NCI-H526 treated with DMSO at 0.1 percent for 48 hours (cell line): ENCODE results near the gene GHRL.
A peak's percentile ranks its signal among the peaks of the same experiment; 100 is the strongest.
"Not testable (repeated sequence)": the region's sequence is repeated elsewhere in the genome, so short reads cannot be mapped to it uniquely, and the experiment has no call there.

Experiments used
- DNase-seq: peaks from one replicate; lab custom pipeline; 2025; lab: John Stamatoyannopoulos, UW

Gene GHRL

DNA sequence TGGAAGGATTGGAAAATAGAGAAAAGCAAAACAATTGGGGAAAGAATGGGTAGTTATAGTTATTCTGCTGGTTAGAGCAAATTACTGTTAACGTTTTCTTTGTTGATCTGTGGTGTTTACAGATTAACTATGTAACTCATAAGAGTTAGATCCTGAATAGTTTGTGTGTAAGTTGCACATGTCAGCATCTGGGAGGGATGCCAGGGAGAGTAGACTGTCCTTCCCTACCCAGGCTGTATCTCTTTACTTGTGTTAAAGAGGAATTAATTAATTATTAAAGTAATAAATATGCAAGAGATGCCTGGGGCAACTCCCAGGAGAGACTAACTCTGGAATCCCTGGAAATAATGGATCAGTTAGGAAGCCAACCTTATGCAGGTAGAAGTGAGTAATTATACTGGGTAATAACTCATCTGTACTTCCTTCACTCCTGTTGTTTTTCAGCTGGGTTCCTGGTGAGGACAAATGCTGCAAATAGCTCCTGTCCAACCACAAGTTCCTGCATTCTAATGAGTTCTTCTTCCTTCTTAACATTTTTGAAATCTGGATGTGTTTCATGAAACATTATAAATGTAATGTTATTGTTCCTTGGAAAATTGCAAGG lies 18.9 kb downstream of the GHRL start:
- no peak for DNase-seq

DNA sequence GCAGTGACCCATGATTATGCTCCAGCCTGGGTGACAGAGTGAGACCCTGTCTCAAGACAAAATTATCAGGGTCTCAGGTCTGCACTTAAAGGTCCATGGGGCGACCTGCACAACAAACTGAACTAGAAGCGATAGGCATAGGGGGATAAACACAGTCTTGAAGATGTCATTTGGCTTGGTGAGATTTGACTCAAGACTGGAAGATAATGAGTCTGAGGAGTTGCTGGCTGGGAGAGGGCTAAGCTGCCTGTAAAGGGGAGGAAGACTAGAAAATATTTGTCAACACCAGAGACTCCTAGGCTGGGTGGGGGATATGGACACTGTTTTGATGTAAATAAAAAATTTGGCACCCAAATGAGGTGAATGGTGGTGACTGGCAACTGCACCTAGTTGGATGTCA lies 19.8 kb downstream of the GHRL start:
- DNase-seq: no peak

DNA sequence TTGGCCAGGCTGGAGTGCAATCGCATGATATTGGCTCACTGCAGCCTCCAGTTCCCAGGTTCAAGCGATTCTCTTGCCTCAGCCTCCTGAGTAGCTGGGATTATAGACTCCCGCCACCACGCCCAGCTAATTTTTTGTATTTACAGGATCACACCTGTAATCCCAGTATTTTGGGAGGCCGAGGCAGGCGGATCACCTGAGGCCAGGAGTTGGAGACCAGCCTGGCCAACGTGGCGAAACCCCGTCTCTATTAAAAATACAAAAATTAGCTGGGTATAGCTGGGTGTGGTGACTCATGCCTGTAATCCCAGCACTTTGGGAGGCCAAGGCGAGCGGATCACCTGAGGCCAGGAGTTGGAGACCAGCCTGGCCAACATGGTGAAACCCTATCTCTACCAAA lies 20.3 kb downstream of the GHRL start:
- not testable (repeated sequence) for DNase-seq

DNA sequence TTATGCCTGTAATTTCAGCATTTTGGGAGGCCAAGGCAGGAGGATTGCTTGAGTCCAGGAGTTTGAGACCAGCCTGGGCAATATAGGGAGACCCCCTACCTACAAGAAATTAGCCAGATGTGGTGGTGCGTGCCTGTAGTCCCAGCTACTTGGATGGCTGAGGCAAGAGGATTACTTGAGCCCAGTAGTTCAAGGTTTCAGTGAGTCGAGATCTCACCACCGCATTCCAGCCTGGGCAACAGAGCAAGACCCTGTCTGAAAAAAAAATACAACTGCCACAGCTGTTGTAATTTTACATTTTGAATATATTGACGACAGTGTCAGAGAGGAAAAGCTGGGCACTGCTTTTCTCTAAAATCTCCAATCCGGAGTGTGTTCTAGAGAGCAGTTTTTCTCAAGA lies 23.3 kb downstream of the GHRL start:
- DNase-seq: no peak

DNA sequence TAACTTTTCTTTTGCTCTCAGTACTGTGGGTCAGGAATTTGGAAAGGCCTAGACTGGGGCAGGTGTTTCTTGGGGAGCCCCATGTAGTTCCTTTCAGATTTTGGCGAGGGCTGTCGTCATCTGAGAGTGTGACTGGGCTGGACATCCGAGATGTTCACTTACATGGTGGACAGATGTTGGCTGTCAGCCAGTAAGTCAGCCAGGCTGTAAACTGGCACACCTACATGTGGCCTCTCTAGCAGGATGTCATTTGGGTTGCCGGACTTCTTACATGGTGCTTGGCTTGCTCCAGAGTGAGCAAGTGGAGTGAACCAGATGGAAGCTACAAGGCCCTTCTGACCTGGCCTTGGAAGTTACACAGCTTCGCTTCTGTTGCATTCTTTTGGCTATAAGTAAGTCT lies 23.8 kb downstream of the GHRL start:
- DNase-seq: no peak

DNA sequence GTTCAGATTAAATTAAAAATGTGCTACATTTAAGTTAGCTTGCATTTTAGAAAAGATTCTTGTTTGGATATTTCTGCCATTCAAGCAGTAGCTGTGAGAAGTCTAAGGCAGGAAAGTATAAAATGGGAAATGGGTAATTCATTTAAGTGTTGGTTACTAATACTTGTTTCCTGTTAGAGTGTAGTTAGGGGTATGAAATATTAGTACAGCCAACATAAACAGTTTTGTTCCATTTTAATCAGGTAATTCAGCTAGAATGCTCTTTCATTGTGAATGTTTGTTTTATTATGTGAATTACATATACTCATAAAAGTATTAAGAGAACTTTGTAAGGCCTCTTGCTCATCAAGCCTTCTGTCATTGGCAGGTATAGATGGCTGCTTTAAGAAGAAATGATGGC lies 24.6 kb downstream of the GHRL start:
- DNase-seq: no peak

DNA sequence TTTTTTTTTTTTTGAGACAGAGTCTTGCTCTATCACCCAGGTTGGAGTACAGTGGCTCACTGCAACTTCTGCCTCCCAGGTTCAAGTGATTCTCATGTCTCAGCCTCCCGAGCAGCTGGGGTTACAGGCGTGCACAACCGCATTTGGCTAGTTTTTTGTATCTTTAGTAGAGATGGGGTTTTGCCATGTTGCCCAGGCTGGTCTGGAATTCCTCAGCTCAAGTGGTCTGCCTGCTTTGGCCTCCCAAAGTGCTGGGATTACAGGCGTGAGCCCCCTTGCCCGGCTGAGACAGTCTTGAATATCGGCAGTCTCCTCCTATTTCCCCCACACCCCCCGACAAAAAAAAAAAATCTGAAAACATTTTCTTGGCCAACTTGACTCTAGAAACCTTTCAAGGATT lies 25.8 kb downstream of the GHRL start:
- not testable (repeated sequence) for DNase-seq

DNA sequence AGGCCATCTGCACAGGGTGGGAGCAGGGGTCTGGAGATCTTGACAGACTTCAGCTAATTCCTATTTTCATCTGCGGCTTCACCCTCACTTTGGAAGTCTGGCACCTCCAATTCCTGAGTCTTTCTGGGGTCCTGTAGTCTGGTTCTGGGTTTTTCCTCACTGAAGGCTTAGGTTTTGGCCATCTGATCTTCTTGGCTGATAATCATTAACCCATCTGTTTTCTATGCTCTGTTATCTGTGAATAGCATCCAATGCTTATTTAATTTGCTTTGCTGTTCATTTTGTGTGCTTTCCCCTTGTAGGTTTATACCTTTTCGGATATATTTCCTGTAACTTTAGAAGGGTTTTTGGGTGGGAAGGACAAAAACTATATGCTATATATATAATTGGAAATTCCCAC lies 26.9 kb downstream of the GHRL start:
- DNase-seq: no peak

DNA sequence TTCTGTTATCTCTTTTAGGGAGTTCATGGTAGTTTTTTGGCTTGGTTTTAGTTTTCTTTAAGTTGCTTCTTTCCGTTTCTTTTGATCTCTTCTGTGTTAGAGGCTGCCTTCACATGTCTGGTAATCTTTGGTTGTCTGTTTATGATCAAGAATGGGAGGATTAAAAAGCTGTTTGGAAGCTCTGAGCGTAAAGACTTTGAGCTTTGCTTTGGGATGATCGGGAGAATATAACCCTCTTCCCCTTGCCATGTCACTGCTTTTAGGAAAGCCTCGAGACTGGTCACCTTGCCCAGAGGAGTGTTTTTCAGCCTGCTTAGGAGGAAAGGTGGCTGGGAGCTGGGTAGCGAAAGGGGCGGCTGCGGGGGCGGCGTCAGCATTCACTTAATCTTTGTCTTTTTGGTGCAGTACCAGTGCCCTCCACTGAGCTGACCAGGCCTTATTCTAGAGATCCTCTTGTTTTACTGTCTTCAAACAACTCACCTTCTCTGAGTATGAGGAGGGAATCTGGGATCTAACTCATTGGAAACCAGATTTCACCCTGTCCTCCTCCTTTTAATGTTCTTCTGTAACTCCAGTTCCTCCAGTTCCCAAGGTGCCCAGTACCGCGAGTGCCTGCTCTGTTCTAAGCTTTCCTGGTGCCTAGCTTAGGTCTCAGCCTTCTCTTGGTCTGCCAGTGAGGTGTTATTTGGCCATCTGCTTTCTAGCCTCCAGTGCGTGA lies 28.9 kb downstream of the GHRL start:
- no peak for DNase-seq

DNA sequence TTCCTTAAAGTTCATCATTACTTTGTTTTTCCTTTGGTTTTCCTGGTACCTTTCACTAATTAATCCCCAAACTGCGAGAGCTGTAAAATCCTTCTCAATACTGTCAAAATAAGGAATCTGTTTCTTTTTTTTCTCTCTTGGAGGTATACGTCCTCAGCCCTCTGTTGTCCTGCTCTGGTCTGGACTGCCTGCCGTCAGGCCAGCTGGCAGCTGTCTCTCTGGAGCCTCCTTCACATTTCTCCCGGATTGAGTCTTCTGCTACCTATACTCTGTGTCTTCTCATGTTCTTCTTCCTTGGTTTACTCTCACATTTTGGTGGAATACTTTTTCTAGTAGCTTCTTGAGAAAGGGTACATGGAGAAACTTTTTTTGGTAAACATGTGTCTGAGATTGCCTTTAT lies 30.7 kb downstream of the GHRL start:
- no peak for DNase-seq

DNA sequence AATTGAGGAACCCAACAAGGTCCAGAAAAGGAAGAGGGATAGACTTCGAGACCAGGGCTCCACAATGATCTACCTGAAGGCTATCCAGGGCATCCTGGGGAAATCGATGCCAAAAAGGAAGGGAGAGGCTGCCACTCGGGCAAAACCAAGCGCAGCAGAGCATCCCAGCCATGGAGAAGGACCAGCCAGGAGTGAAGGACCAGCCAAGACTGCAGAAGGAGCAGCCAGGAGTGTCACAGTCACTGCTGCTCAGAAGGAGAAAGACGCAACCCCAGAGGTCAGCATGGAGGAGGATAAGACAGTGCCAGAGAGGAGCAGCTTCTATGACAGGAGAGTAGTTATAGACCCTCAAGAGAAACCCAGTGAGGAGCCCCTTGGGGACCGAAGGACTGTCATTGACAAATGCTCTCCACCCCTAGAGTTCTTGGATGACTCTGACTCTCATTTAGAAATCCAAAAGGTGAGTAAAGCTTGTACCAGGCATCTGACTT lies 32.5 kb downstream of the GHRL start:
- no peak for DNase-seq

DNA sequence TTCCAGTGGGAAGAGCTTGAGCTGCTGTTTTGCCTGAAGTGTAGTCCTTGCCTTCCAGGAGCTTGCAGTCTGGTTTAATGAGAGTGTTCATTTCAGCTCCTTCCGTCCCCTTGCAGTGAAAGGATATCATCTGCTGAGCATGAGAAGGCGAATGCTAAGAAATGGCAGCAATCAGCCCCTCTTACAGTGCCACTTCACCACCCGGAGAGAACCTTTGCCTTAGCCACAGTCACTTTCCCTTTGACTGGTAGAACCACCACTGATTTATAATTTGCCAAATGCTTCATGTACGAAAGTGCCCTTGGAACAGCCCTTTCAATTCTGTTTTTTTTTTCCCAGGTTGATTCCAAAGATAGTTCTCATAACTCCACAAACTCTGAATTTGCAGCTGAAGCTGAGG lies 32.9 kb downstream of the GHRL start:
- DNase-seq: no peak

DNA sequence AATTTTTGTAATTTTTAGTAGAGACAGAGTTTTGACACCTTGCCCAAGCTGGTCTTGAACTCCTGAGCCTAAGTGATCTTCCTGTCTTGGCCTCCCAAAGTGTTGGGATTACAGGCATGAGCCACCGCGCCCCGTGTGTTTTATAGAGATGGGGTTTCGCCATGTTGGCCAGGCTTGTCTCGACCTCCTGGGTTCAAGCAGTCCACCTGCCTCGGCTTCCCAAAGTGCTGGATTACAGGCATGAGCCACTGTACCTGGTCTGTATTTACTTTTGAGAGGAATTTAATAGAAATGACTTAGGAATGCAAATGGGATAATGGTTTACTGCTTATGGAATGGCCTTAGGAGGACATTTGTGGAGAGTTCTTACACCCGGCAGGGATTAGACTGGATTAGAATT lies 33.7 kb downstream of the GHRL start:
- no peak for DNase-seq

DNA sequence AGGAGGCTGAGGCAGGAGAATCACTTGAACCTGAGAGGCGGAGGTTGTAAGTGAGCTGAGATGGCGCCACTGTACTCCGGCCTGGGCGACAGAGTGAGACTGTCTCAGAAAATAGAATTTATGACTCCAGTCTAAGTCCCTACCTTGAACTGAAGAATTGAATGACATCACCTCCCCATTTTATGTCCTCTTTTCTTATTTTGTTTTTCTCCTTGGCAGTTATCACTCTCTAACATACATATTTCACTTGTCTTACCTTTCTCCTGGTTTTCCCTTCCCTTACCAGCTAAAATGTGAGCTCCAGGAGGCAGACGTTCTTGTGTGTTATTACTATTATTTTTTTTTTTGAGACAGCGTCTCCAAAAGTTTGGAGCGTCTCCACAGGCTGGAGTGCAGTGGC lies 36.9 kb downstream of the GHRL start:
- DNase-seq: no peak

DNA sequence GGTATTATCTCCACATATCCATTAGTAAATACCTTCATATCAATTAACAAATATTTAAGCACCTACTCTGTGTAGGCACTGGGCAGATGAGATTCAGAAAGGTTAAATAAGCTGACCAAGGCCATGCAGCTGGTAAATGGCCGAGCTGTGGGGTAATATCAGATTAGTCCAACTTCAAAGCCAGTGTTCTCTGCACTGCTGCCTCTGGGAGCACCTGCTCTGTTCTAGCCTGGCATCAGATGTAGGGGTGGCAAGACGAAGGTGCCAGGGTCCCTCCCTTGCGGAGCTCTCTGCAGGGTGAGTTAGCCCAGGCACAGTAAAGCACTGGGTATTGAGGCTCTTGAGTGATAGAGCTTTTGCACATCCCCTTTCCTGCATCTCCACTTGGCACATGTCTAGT lies 39.0 kb downstream of the GHRL start:
- no peak for DNase-seq

DNA sequence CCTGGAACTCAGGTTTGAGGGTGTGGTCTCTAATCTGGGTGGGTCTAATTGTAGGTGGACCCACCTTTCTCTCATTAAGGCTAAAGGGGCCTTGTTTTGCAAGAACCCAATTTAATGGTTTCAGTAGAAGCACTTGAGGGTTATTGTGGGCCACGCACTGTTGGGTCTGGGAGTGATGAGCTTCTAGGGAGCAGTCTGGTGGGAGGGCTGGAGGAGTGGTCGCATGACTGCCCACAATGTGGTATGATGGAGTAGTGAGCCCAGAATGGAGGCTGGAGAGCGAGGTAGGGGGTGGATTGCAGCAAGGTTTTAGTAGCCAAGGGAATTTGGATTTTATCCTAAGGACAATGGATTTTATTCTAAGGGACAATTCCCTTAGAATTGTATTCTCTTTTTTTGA lies 41.7 kb downstream of the GHRL start:
- no peak for DNase-seq

DNA sequence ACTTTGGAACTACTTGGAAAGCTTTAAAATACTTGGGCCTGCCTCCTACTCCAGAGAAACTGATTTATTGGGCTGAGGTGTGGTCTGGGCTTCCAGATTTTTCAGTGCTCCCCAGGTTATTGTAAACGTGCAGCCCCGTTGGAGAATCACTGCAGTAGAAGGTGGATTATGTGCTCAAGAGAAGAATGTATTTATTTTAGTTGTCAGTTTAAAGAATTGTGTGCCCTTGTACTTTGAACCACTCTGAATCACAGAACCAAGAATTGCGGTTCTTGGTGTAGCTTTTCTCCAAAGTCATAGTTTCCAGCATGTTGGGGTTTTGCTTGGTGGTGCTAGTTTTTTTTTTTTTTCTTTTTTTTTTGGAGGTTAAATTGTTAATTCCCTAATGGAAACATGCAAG lies 42.9 kb downstream of the GHRL start:
- no peak for DNase-seq

DNA sequence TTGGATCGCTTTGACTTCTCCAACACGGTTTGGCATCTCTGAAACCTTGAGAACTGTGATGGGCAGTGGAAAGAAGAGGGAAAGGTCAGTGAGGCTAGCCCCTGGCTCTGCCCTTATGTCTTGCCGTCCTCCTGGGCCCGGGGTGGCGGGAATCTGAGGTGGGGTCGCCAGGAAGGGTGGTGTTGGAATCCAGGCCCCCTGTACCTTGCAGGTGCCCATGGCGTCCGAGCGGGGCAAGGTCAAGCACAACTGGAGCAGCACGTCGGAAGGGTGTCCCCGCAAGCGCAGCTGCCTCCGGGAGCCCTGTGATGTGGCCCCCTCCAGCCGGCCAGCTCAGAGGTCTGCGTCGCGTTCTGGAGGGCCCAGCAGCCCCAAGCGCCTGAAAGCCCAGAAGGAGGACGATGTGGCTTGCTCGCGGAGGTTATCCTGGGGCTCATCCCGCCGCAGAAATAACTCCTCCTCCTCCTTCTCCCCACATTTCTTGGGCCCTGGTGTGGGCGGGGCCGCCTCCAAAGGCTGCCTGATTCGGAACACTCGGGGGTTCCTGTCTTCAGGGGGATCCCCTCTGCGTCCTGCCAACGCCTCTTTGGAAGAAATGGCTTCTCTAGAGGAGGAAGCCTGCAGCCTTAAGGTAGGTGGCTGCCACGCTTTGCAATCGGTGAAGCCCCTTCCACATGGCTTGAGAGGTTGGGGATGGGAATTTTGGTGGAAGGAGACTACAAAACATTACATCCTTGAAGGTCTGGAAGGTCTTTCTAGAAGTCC lies 43.6 kb downstream of the GHRL start:
- no peak for DNase-seq

DNA sequence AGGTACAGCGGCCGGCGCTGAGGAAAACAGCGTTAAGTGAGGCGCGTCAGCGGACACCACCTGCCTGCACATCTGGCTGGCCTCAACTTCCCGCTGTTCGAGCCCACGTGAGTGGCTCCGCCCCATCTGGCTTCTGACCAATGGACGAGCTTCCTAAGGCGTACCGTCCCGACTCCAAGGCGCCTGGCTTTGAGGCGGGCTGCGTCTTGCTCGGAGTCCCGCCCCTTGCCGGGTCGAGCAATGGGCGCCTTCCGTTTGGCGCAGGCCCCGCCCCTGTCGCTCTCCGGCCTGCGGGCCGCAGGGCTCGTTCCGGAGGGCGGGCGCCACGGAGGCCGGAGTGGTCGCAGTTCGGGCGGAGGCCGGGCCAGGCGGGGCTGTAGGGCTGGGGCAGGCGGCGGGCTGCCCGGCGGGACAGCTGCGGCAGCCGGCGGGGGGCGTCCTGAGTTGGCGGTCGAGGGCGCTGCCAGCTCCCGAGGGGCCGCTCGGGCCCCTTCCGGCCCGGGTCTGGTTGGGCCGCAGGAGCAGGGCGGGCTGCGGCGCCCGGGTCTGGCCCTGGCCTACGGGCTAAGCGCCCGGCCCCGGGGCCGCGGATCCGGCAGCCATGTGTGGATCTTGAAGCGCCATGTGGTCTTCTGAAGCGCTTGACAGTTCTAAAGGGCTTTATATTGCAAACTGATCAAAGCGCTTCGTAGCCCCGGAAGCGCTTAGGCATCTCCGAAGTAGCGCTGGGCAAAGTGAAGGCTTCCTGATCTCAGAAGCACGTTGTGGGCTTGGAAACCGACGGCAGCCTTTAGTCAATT lies 44.4 kb downstream of the GHRL start, which contains the start of gene TATDN2:
TATDN2 (plus strand) TSS at position 276 of the 800 bp plus-strand sequence. CDS start 742 bp downstream, outside the sequence.
- peak; percentile 87 for DNase-seq

DNA sequence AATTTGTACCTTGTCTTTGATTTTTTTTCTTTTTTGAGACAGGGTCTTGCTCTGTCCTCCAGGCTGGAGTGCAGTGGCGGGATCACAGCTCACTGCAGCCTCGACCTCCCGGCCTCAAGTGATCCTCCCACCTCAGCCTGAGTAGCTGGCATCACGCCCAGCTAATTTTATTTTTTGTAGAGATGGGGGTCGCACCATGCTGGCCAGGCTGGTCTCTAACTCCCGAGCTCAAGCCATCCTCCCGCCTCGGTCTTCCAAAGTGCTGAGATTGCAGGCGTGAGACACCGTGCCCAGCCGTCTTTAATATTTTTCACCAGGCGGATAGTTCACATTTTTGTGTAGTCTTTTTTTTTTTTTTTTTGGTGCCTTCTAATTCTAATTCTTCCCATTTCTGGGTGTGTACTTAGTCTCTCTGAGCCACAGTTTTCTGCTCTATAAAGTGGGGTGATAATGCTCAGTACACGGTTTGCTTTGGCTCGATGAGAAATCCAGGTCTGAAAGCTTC lies 45.0 kb downstream of the GHRL start:
- no peak for DNase-seq

DNA sequence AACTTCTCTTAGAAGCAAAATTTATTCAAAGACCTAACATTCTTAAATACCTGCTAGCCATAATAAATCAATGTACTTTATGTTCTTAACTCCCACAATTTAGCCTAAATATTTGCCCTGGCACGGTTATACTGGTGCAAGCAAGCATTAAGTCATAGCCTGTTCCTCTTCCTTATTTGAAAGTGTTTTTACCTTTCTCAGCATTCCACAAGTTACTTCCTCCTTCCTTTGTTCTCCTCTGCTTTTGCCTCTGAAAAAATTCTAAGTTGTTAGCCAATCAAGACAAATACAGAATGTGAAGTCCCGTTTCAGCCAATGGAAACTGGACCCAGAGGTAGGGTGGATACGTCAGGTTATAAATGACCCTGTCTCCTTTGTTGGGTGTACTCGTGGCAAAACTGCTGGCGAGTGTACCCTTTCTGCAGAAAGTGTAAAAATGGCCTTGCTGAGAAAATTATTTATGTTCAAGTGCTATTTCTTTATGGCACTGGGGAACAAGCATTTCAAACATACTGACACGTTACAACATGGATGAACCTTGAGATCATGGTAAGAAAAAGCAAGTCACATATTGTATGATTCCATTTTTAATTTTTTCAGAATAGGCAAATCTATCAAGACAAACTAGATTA lies 47.5 kb downstream of the GHRL start:
- DNase-seq: no peak

DNA sequence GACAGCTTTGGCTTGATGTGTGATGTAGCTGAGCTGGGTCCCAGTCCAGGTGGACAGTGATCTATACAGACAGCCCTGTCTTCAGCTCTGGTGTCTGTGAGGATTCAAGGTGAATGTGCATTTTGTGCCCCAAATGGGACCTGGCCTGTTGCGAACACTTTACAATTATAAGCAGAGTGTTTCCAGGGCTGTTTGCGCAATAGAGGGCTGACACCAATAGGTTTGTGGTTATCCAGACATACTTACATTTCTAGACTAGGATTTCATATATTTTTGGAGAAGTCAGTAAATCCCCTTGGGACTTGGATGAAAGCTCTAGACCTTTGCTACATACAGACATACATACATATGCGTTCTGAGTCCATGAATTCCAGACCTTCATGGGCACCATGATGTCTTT lies 48.7 kb downstream of the GHRL start:
- no peak for DNase-seq
